ENCODE results near the gene PLD5.
"Not testable (repeated sequence)": the region's sequence is repeated elsewhere in the genome, so short reads cannot be mapped to it uniquely, and the experiment has no call there.

The PLD5 gene

GRCh38 chr1:242065813-242066212 lies 458.7 kb downstream of the PLD5 start:
- no peak for DNase-seq (ENCODE audit: low read depth in 4 of 4, low spot score in 1 of 4)

- no peak for DNase-seq (ENCODE audit: low read depth in 4 of 4, low spot score in 1 of 4)
These were observed 462.2 kb downstream of the PLD5 start for GRCh38 chr1:242062271-242062670.

DNA sequence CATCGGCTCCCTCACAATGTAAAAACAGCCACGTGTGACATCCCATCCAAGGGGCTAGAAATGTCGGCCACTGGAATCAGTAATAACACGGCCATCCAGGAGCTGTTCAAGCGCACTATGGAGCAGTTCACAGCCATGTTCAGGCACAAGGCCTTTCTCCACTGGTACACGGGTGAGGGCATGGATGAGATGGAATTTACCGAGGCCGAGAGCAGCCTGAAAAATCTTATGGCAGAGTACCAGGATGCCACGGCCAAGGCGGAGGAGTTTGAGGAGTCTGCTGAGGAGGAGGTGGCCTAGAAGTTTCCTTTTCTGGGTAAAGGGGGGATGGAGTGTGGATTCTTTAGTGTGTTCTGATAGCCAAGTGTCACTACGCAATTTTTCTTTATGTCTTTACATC lies 464.5 kb downstream of the PLD5 start:
- DNase-seq (ENCODE audit: low read depth in 4 of 4, low spot score in 1 of 4) = no peak

DNA sequence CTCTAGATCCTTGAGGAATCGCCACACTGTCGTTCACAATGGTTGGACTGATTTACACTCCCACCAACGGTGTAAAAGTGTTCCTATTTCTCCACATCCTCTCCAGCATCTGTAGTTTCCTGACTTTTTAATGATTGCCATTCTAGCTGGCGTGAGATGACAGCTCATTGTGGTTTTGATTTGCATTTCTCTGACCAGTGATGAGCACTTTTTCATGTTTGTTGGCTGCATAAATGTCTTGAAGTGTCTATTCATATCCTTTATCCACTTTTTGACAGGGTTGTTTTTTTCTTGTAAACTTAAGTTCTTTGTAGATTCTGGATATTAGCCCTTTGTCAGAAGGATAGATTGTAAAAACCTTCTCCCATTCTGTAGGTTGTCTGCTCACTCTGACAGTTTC lies 465.9 kb downstream of the PLD5 start:
- not testable (repeated sequence) for DNase-seq (ENCODE audit: low read depth in 4 of 4, low spot score in 1 of 4)

- not testable (repeated sequence) for DNase-seq (ENCODE audit: low read depth in 4 of 4, low spot score in 1 of 4)
These were observed 466.3 kb downstream of the PLD5 start for GRCh38 chr1:242058181-242058580.

GRCh38 chr1:242057745-242058115 lies 466.8 kb downstream of the PLD5 start:
- no peak for DNase-seq (ENCODE audit: low read depth in 4 of 4, low spot score in 1 of 4)

- no peak for DNase-seq (ENCODE audit: low read depth in 4 of 4, low spot score in 1 of 4)
These were observed 467.3 kb downstream of the PLD5 start for GRCh38 chr1:242056988-242057744.

GRCh38 chr1:242055749-242056320 lies 468.7 kb downstream of the PLD5 start:
- DNase-seq (ENCODE audit: low read depth in 4 of 4, low spot score in 1 of 4) = no peak

DNA sequence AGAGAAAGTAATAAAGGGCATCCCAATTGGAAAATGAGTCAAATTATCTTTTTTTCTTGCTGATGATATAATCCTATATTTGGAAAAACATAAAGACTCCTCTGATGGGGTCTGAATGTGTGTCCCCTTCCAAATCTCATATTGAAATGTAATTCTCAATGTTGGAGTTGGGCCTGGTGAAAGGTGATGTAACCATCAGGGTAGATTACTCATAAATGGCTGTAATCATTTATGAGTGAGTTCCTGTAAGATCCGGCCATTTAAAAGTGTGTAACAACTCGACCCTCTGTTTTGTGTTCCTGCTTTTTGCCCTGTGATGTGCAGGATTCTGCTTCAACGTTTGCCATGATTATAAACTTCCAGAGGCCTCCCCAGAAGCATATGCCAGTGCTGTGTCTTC lies 481.3 kb downstream of the PLD5 start:
- no peak for DNase-seq (ENCODE audit: low read depth in 4 of 4, low spot score in 1 of 4)

GRCh38 chr1:242034392-242034791 lies 490.1 kb downstream of the PLD5 start:
- DNase-seq (ENCODE audit: low read depth in 4 of 4, low spot score in 1 of 4) = no peak

DNA sequence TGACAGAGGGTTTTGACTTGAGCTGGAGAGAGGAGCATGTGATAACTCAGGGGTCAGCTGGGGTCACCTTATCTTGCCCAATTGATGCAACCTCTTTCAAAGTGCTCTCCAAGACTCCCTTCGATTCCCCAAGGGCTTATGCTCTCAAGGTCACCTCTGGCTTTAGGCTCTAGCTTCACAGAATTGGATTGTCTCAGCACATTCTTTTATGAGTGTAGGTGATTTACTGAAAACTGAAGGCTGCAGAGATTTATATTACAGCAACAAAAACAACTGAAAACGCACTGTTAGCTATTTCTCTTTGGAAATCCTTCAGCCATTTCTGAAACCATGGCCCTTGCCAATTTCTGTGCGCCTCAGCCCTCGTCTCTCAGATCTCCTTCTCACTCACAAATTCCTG lies 491.1 kb downstream of the PLD5 start:
- no peak for DNase-seq (ENCODE audit: low read depth in 4 of 4, low spot score in 1 of 4)
